SW 1271 (cell line): ENCODE measurements around the gene HMCN2.

Source experiments
- DNase-seq, 2 experiments: peaks; one replicate each; lab custom pipeline; 2025; lab: John Stamatoyannopoulos, UW

Gene HMCN2

GRCh38 chr9:130451509-130452388, 186.2 kb downstream of the HMCN2 start:
- DNase-seq: peak; percentile 28 to 66

- no peak for DNase-seq
These were observed 187.3 kb downstream of the HMCN2 start for GRCh38 chr9:130452835-130453234.

GRCh38 chr9:130453487-130453886, 187.9 kb downstream of the HMCN2 start:
- DNase-seq: no peak

- DNase-seq: no peak
These were observed 188.7 kb downstream of the HMCN2 start for GRCh38 chr9:130454096-130454811.

GRCh38 chr9:130454812-130455325, 189.3 kb downstream of the HMCN2 start:
- no peak for DNase-seq

- no peak for DNase-seq
These were observed 192.7 kb downstream of the HMCN2 start for GRCh38 chr9:130458027-130458803.

- DNase-seq: no peak
These were observed 193.2 kb downstream of the HMCN2 start for GRCh38 chr9:130458804-130459067.

GRCh38 chr9:130459151-130459550, 193.6 kb downstream of the HMCN2 start:
- no peak for DNase-seq

- DNase-seq: no peak
These were observed 194.5 kb downstream of the HMCN2 start for GRCh38 chr9:130459941-130460669.

- DNase-seq: peak in 1 of 2 experiments; percentile 33
These were observed 195.7 kb downstream of the HMCN2 start for GRCh38 chr9:130461218-130461630.

- no peak for DNase-seq
These were observed 196.2 kb downstream of the HMCN2 start for GRCh38 chr9:130461731-130462130.

- no peak for DNase-seq
These were observed 197.4 kb downstream of the HMCN2 start for GRCh38 chr9:130462685-130463540.

- no peak for DNase-seq
These were observed 198.5 kb downstream of the HMCN2 start for GRCh38 chr9:130463763-130464745.

GRCh38 chr9:130465383-130466096, 200.0 kb downstream of the HMCN2 start:
- no peak for DNase-seq

- no peak for DNase-seq
These were observed 201.1 kb downstream of the HMCN2 start for GRCh38 chr9:130466537-130467217.

GRCh38 chr9:130467316-130467715, 201.8 kb downstream of the HMCN2 start:
- DNase-seq: no peak

- no peak for DNase-seq
These were observed 203.0 kb downstream of the HMCN2 start for GRCh38 chr9:130468566-130468965.

GRCh38 chr9:130470269-130470668, 204.7 kb downstream of the HMCN2 start:
- no peak for DNase-seq
